NB4 (cell line): ENCODE data around the gene RAB1B.

Experiments used
- DNase-seq: peaks from one replicate; pipeline ENCODE4 v3.0.0; 2010; ENCODE audit warnings: low read depth
- H3K4me3 ChIP-seq: one replicate; pipeline ENCODE4 v1.5.1; 2011; ENCODE audit warnings: mild to moderate bottlenecking, low read depth, low read length, moderate library complexity
- CTCF ChIP-seq: IDR thresholded peaks from one replicate; pipeline ENCODE4 v1.5.1; 2012; ENCODE audit warnings: low read depth, low read length
- MAX ChIP-seq: IDR thresholded peaks from 2 replicates; pipeline ENCODE4 v1.6.1; 2011; ENCODE audit warnings: low read depth, low read length
- MYC ChIP-seq: IDR thresholded peaks from 2 replicates; pipeline ENCODE4 v1.6.1; 2011; ENCODE audit warnings: low read depth, low read length
- POLR2A ChIP-seq: IDR thresholded peaks from 2 replicates; pipeline ENCODE4 v1.6.1; 2011; ENCODE audit warnings: mild to moderate bottlenecking; ENCODE audit not compliant: insufficient read length; ENCODE audit errors: extremely low read depth

The RAB1B gene

GRCh38 chr11:66325263-66325671 is 56.8 kb downstream of the RAB1B start:
- DNase-seq, result peak; percentile 50
- no peak for TF ChIP-seq POLR2A
- TF ChIP-seq MAX, result peak; percentile 25; the same call in 1 of the 2 replicates
- H3K4me3 ChIP-seq, result no peak overlapping the region

DNA sequence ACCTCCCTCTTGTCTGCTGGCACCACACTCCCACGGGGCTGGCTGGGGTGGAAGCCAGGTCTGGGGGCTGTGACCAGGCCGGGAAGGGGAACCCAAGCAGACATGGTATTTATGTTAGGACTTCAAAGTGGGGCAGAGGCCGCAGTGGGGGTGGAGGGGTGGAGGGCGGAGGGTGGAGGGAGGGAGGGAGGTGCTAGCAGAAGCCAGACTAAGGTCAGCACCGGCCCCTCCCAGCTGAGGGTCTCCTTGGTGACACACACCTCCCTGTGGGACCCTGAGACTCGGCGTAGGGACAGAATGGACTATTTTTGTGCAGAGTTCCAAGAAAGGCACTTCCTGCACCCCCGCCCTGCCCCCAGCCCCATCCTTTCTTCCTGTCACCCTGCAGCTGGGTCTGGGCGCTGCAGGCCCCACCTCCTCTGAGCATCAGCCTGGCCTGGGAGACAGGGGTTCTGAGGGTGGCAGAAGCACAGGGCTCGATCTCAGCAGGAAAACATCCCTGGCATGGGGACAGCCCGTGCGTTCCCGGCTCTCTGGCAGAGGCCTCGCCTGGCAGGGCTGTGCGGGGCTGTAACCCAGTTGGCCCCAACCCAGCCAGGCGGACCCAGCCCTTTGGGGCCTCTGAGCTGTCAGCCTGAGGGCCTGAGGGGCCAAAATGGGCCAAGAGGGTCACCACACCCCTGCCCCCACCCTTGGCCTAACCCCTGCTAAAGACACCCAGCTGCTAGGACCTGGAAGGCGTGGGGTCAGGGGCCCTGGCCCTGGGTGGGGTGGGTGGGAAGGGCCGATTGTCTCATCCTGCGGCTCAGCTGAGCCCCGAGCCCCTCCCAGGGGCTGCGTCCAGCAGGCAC is 58.0 kb downstream of the RAB1B start:
- peak; percentile 44 for DNase-seq
- no peak overlapping the region for H3K4me3 ChIP-seq
- TF ChIP-seq MAX (no peak), POLR2A (no peak), CTCF (no peak), MYC (no peak)
